Measurements from ENCODE around the gene NCKAP1. TPM values are rescaled to one million over a fixed set of nuclear protein-coding genes. Genes with fewer than 3 reads are reported as not detected.
"Not testable (repeated sequence)": the region's sequence is repeated elsewhere in the genome, so short reads cannot be mapped to it uniquely, and the experiment has no call there.

The NCKAP1 gene
- total RNA-seq, 1 donor from 2014 or later, result 180 TPM

DNA sequence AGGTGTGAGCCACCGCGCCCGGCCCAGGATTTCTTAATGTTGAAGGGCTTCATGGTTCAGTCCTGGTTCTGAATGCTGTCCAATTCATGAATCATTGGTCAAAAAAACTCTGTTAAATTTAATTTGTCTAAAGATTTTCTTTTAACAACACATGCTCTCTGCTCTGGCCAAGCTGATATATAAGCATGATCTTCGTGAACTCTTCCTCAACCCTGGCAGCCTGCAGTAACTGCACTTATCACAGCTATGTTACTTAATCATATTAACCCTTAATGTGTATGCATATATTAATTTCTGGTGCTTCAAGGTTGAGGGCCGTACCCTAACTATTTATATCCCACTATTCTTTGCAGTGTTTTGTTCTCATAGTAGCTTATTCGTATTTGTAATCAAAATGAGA, 142.5 kb downstream of the NCKAP1 start:
- DNase-seq (ENCODE audit: low read depth) (no peak), FAIRE-seq (no peak)
- TF ChIP-seq, protein P1, sequence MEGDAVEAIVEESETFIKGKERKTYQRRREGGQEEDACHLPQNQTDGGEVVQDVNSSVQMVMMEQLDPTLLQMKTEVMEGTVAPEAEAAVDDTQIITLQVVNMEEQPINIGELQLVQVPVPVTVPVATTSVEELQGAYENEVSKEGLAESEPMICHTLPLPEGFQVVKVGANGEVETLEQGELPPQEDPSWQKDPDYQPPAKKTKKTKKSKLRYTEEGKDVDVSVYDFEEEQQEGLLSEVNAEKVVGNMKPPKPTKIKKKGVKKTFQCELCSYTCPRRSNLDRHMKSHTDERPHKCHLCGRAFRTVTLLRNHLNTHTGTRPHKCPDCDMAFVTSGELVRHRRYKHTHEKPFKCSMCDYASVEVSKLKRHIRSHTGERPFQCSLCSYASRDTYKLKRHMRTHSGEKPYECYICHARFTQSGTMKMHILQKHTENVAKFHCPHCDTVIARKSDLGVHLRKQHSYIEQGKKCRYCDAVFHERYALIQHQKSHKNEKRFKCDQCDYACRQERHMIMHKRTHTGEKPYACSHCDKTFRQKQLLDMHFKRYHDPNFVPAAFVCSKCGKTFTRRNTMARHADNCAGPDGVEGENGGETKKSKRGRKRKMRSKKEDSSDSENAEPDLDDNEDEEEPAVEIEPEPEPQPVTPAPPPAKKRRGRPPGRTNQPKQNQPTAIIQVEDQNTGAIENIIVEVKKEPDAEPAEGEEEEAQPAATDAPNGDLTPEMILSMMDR (IDR thresholded peaks at IDR 0.05; ENCODE audit: insufficient read depth, low read length, severe bottlenecking), result no peak
- H3K36me3 ChIP-seq (ENCODE audit: control insufficient read depth, insufficient read depth, low read length), result no peaks in the 10 kb centered on the region
- no peaks in the 10 kb centered on the region for H3K27me3 ChIP-seq (ENCODE audit: control insufficient read depth, insufficient read depth, low read length)
- no peak overlapping the region for H3K4me3 ChIP-seq (ENCODE audit: low read depth, low read length)

DNA sequence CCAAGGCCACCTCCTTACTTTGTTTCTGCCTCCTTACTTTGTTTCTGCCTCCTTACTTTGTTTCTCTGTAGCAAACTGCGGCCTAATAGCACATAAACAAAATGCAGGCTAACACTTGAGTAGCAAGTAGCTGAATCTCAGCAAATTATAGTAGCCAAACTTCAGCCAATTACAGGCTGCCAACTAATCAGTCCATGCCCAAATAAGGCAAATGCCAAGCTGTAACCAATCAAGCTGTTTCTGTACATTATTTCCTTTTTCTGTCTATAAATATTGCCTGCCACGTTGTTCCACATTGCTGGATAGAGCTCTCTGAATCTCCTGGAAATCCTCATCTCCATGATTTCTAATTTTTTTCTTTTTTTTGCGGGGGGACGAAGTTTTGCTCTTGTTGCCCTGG, 143.1 kb downstream of the NCKAP1 start:
- H3K36me3 ChIP-seq (ENCODE audit: control insufficient read depth, insufficient read depth, low read length), result no peaks in the 10 kb centered on the region
- H3K27me3 ChIP-seq (ENCODE audit: control insufficient read depth, insufficient read depth, low read length), result no peaks in the 10 kb centered on the region
- no peak overlapping the region for H3K4me3 ChIP-seq (ENCODE audit: low read depth, low read length)
- no peak for FAIRE-seq
- DNase-seq (ENCODE audit: low read depth), result no peak
- TF ChIP-seq, protein P1 (IDR thresholded peaks at IDR 0.05; ENCODE audit: insufficient read depth, low read length, severe bottlenecking), result no peak

DNA sequence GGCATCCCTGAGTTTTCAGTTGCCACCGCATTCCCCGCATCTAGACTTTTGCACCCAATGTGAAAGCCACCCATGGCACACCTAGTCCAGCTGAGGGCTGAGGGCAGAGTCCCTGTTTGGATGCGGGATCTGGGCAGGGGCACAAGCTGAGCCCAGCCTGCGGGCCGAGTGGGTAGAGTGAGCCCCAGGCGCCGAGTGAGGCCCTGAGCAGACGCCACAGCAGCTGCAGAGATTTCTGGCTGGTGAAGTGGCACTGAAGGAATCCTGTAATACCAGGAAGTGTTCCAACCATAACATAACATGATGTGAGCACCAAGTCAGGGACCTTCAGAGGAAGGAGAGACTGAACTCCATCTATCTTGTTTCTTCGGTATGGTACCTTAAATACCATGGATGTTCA, 144.1 kb downstream of the NCKAP1 start:
- no peak for FAIRE-seq
- TF ChIP-seq, protein P1 (IDR thresholded peaks at IDR 0.05; ENCODE audit: insufficient read depth, low read length, severe bottlenecking), result no peak

DNA sequence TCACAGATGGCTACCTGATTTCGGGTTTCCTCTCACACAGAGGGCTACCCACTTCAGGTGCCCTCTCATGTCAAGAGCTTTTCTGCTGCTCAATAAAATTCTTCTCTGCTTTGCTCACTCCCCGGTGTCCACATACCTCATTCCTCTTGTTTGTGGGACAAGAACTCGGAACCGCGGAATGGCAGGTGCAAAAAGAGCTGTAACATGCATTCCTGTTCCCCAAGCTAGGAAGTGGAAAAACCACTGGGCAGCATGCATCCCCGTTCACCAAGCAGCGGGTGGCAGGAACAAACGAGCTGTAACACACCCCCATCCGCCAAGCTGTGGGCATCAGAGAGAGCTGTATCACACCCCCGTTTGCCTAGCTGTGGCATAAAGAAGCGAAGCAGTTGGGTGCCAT, 144.6 kb downstream of the NCKAP1 start:
- no peaks in the 10 kb centered on the region for H3K27me3 ChIP-seq (ENCODE audit: control insufficient read depth, insufficient read depth, low read length)
- DNase-seq (ENCODE audit: low read depth), result no peak
- TF ChIP-seq, protein P1 (IDR thresholded peaks at IDR 0.05; ENCODE audit: insufficient read depth, low read length, severe bottlenecking), result no peak
- no peak overlapping the region for H3K4me3 ChIP-seq (ENCODE audit: low read depth, low read length)
- no peaks in the 10 kb centered on the region for H3K36me3 ChIP-seq (ENCODE audit: control insufficient read depth, insufficient read depth, low read length)
- no peak for FAIRE-seq

More for the DNA sequence above, 144.1 kb downstream of the NCKAP1 start:
- Histone ChIP-seq H3K36me3 (ENCODE audit: control insufficient read depth, insufficient read depth, low read length) (no peaks in the 10 kb centered on the region), H3K27me3 (ENCODE audit: control insufficient read depth, insufficient read depth, low read length) (no peaks in the 10 kb centered on the region), H3K4me3 (ENCODE audit: low read depth, low read length) (no peak overlapping the region)
- no peak for DNase-seq (ENCODE audit: low read depth)

DNA sequence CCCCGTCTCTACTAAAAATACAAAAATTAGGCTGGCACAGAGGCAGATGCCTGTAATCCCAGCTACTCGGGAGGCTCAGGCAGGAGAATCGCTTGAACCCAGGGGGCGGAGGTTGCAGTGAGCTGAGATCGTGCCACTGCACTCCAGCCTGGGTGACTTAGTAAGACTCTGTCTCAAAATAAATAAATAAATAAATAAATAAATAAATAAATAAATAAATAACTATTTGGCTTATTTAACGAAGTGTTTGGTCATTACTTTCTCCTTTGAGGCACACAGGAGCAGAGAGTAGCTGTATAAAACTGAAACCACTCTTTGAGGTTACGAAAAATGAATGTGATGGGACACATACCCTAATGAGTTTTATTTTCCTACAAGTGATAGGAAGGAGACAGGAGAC, 145.2 kb downstream of the NCKAP1 start:
- H3K4me3 ChIP-seq (ENCODE audit: low read depth, low read length); FAIRE-seq; DNase-seq (ENCODE audit: low read depth); H3K36me3 ChIP-seq (ENCODE audit: control insufficient read depth, insufficient read depth, low read length); H3K27me3 ChIP-seq (ENCODE audit: control insufficient read depth, insufficient read depth, low read length): not testable (repeated sequence)

DNA sequence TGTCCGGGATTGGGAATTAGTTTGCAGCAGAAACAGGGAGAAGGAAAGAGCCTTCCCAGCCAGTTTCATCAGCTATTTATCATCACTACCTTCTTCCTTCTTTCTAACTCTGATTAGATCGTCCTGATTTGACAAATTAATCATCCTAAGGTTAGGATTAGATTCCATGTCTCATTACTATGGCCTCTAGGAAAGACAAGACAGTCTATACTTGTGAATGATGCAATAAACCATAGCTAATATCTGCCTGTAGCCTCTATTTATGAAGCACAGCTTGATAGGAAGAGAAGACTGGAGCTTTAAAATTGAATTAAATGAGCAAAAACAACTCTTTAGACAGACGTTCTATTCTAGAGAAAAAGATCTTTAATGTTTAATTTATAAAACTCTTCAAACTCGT, 146.6 kb downstream of the NCKAP1 start:
- Histone ChIP-seq H3K27me3 (ENCODE audit: control insufficient read depth, insufficient read depth, low read length) (no peaks in the 10 kb centered on the region), H3K36me3 (ENCODE audit: control insufficient read depth, insufficient read depth, low read length) (no peaks in the 10 kb centered on the region), H3K4me3 (ENCODE audit: low read depth, low read length) (no peak overlapping the region)
- TF ChIP-seq, protein P1 (IDR thresholded peaks at IDR 0.05; ENCODE audit: insufficient read depth, low read length, severe bottlenecking), result no peak
- no peak for FAIRE-seq
- DNase-seq (ENCODE audit: low read depth), result peak; percentile 41
